GM12874 (cell line): Measurements from ENCODE around the gene DUS3L.

ENCODE experiments used
- CTCF ChIP-seq: IDR thresholded peaks from 2 replicates; pipeline ENCODE4 v1.5.1; 2011; ENCODE audit warnings: low read depth, mild to moderate bottlenecking, control low read depth, low read length, moderate library complexity; ENCODE audit not compliant: insufficient read depth

The DUS3L gene

GRCh38 chr19:5817218-5817617 is 26.3 kb upstream of the DUS3L start:
- no peak for TF ChIP-seq CTCF

GRCh38 chr19:5814852-5815246 is 23.9 kb upstream of the DUS3L start:
- no peak for TF ChIP-seq CTCF

GRCh38 chr19:5814123-5814851 is 23.3 kb upstream of the DUS3L start:
- TF ChIP-seq CTCF: no peak

GRCh38 chr19:5811117-5811516 is 20.2 kb upstream of the DUS3L start:
- TF ChIP-seq CTCF: no peak

GRCh38 chr19:5809469-5809868 is 18.5 kb upstream of the DUS3L start:
- no peak for TF ChIP-seq CTCF

- no peak for TF ChIP-seq CTCF
These were observed 18.1 kb upstream of the DUS3L start for GRCh38 chr19:5809053-5809452.

GRCh38 chr19:5808120-5808816 is 17.3 kb upstream of the DUS3L start:
- no peak for TF ChIP-seq CTCF
